Measurements from ENCODE around the gene SLC16A2. TPM values are rescaled to one million over a fixed set of nuclear protein-coding genes. Genes with fewer than 3 reads are reported as not detected.

SLC16A2 gene
- total RNA-seq, 4 donors from 2014 or later: 6.4 to 12.1 (median 9.4) TPM

DNA sequence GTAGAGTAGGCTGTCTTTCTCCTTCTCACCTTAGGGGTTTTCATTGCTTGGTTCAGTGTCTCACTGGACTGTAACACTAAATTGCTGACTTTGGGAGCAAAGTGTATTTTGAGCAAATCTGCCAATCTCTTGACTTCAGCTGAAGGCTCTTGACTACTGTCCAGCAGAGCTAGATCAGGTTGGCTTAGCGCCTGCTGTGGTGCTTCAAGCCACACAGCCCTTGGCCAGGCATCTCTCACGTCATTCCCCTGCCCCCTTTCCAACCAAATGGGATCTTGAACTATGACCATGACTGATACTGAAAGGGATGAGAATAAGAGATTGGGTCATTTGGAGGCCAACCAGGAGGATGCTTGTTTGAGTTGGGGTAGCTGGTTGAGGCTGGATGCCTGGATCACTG is 4.8 kb downstream of the SLC16A2 start:
- Histone ChIP-seq H3K4me3 (no peak overlapping the region), H3K36me3 (no peaks in the 10 kb centered on the region), H3K4me1 (peaks cover 0 to 15% (median 0%) of the 10 kb centered on the region in 3 donors), H3K27ac (no peak overlapping the region), H3K9me3 (no peaks in the 10 kb centered on the region), H3K27me3 (no peaks in the 10 kb centered on the region)
- no peak for ATAC-seq
- WGBS, 2 donors (ENCODE audit: low coverage in 1 of 2): no CpG with 5 or more reads among the region's 2 CpGs
- TF ChIP-seq, protein P1, sequence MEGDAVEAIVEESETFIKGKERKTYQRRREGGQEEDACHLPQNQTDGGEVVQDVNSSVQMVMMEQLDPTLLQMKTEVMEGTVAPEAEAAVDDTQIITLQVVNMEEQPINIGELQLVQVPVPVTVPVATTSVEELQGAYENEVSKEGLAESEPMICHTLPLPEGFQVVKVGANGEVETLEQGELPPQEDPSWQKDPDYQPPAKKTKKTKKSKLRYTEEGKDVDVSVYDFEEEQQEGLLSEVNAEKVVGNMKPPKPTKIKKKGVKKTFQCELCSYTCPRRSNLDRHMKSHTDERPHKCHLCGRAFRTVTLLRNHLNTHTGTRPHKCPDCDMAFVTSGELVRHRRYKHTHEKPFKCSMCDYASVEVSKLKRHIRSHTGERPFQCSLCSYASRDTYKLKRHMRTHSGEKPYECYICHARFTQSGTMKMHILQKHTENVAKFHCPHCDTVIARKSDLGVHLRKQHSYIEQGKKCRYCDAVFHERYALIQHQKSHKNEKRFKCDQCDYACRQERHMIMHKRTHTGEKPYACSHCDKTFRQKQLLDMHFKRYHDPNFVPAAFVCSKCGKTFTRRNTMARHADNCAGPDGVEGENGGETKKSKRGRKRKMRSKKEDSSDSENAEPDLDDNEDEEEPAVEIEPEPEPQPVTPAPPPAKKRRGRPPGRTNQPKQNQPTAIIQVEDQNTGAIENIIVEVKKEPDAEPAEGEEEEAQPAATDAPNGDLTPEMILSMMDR (IDR thresholded peaks at IDR 0.05): no peak
- no peak for TF ChIP-seq POLR2A (IDR thresholded peaks at IDR 0.05)
- TF ChIP-seq POLR2AphosphoS5 (IDR thresholded peaks at IDR 0.05): no peak

DNA sequence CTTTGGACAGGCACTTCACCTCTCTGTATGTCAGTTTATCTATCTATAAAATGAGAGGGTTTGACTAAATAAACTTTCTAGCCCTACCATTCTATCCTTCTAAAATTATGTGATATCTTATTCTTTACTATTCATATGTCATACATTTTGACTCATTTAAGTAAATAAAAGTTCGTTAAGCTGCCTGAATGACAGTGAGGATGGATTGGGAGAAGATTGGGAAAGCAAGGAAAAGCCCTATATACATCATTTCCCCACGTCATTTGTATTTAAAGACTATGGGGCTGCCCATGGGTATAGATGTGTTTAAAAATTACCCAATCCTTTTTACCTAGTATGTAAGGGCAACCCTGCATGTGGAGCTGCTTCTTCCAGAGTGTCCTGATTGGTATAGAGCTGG is 5.3 kb downstream of the SLC16A2 start:
- Histone ChIP-seq H3K36me3 (no peaks in the 10 kb centered on the region), H3K9me3 (no peaks in the 10 kb centered on the region), H3K4me1 (peaks cover 0 to 15% (median 0%) of the 10 kb centered on the region in 3 donors), H3K27ac (no peak overlapping the region), H3K4me3 (no peak overlapping the region), H3K27me3 (no peaks in the 10 kb centered on the region)
- TF ChIP-seq POLR2A (IDR thresholded peaks at IDR 0.05) (no peak), EP300 (IDR thresholded peaks at IDR 0.05) (no peak), POLR2AphosphoS5 (IDR thresholded peaks at IDR 0.05) (no peak)
- TF ChIP-seq, protein P1 (IDR thresholded peaks at IDR 0.05): no peak
- ATAC-seq: no peak
- 43 to 67% methylated on average over 2 of the region's 2 CpGs for WGBS, 2 donors (ENCODE audit: low coverage in 1 of 2)

- no peaks in the 10 kb centered on the region for H3K36me3 ChIP-seq
- H3K27me3 ChIP-seq: no peaks in the 10 kb centered on the region
- H3K4me1 ChIP-seq: no peaks in the 10 kb centered on the region
- no peak overlapping the region for H3K4me3 ChIP-seq
- H3K9me3 ChIP-seq: no peaks in the 10 kb centered on the region
- no peak for ATAC-seq
- no peak overlapping the region for H3K27ac ChIP-seq
- TF ChIP-seq POLR2A (IDR thresholded peaks at IDR 0.05): no peak
- TF ChIP-seq EP300 (IDR thresholded peaks at IDR 0.05): no peak
- no peak for TF ChIP-seq POLR2AphosphoS5 (IDR thresholded peaks at IDR 0.05)
- TF ChIP-seq, protein P1 (IDR thresholded peaks at IDR 0.05): no peak
- WGBS, 2 donors (ENCODE audit: low coverage in 1 of 2): 60% methylated on average over 1 of the region's 2 CpGs; no CpG with 5 or more reads in 1 of the 2 donors
Observed at GRCh38 chrX:74431797-74432196, 10.5 kb downstream of the SLC16A2 start.

DNA sequence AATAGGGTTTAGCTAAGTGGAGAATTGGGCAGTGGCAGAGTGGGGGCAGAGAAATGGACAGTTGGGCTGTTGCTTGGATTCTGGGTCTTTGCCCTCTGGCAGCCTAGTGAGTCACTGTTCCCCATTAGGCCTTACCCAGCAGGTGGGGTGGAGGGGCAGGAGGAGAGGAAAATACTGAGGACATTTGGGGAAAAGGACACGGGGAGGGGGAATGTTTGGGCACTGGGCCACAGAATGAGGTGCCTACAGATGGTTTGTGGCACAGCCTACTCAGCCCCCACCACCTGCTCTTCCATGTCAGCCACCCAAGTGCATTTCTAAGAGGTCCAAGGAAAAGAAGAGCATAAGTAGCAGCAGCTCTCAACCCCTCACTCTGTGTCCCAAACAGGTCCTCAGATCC is 13.0 kb downstream of the SLC16A2 start:
- Histone ChIP-seq H3K27ac (no peak overlapping the region), H3K4me1 (no peaks in the 10 kb centered on the region), H3K27me3 (no peaks in the 10 kb centered on the region), H3K4me3 (no peak overlapping the region), H3K9me3 (no peaks in the 10 kb centered on the region), H3K36me3 (no peaks in the 10 kb centered on the region)
- whole genome bisulfite sequencing, 2 donors (ENCODE audit: low coverage in 1 of 2): no CpG with 5 or more reads among the region's 1 CpG
- TF ChIP-seq, protein P1 (IDR thresholded peaks at IDR 0.05): no peak
- no peak for TF ChIP-seq POLR2A (IDR thresholded peaks at IDR 0.05)
- TF ChIP-seq EP300 (IDR thresholded peaks at IDR 0.05): no peak
- ATAC-seq: no peak

GRCh38 chrX:74437530-74437929 is 16.2 kb downstream of the SLC16A2 start:
- no peaks in the 10 kb centered on the region for H3K27me3 ChIP-seq
- no peak for TF ChIP-seq EP300 (IDR thresholded peaks at IDR 0.05)
- no peaks in the 10 kb centered on the region for H3K4me1 ChIP-seq
- no peak overlapping the region for H3K4me3 ChIP-seq
- ATAC-seq: no peak
- no peaks in the 10 kb centered on the region for H3K36me3 ChIP-seq
- 57 to 100% methylated on average over 1 of the region's 2 CpGs for WGBS, 2 donors (ENCODE audit: low coverage in 1 of 2)
- H3K9me3 ChIP-seq: no peaks in the 10 kb centered on the region
- no peak overlapping the region for H3K27ac ChIP-seq

Measured in gastroesophageal sphincter (tissue), 4 donors.